ENCODE data around the gene B4GALT5.
"Not testable (repeated sequence)": the region's sequence is repeated elsewhere in the genome, so short reads cannot be mapped to it uniquely, and the experiment has no call there.

Gene B4GALT5

DNA sequence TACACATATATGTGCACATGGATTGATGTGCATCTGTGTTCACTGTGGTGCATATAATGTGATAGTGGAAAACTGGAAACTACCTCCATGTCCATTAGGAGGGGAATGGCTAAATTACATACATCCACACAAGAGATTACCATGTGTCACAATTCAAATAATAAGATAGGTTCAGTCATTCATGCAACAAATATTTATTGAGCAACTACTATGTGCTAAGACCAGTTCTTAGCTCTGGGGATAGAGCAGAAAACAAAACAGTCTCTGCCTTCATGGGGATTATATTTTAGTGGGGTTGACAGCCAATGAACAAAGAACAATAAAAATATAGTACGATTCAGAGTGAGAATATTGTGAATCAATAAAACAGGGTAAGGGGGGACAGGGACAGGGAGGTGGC, 84.1 kb downstream of the B4GALT5 start:
- DNase-seq (ENCODE audit: low read depth in 2 of 2) = no peak

DNA sequence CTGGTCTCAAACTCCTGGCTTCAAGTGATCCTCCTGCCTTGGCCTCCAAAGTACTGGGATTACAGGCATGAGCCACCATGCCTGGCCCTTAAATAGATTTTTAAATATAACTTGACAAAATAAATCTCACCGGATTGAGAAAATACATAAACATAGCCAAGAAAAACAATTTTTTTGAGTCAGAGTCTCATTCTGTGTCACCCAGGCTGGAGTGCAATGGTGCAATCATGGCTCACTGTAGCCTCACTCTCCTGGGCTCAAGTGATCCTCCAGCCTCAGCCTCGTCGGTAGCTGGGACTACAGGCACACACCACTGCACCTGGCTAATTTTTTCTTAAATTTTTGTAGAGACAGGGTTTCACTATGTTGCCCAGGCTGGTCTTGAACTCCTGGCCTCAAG, 85.4 kb downstream of the B4GALT5 start:
- DNase-seq (ENCODE audit: low read depth in 2 of 2) = not testable (repeated sequence)

DNA sequence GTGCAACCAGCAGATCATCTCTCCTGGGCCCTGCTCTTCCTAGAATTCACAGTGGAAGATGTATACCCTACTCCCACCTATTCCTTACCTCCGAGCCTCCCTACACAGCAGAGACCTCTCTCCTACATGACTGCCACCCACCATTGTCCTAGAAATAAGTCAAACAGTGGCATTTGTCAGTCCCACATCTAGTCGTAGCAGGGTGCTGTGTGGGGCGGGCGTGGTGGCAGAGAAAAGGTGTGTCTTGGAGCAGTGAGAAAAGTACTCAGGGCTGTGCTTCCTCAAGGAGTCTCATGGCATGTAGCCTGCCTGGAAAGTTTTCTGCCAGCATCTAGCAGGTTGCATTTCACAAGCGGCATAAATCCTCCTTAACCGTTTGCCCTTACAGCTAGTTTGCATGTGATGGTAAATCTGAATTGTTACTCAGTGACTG, 86.3 kb downstream of the B4GALT5 start:
- DNase-seq (ENCODE audit: low read depth in 2 of 2) = no peak

DNA sequence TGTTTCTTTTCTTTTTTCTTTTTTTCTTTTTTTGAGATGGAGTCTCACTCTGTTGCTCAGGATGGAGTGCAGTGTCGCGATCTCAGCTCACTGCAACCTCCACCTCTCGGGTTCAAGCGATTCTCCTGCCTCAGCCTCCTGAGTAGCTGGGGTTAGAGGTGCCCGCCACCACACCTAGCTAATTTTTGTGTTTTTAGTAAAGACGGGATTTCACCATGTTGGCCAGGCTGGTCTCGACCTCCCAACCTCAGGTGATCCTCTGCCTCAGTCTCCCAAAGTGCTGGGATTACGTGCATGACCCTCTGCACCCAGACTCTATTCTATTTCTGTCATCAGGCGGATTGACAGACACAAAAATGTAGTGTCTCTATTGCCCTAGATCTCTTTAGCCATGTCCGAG, 88.7 kb downstream of the B4GALT5 start:
- not testable (repeated sequence) for DNase-seq (ENCODE audit: low read depth in 2 of 2)

DNA sequence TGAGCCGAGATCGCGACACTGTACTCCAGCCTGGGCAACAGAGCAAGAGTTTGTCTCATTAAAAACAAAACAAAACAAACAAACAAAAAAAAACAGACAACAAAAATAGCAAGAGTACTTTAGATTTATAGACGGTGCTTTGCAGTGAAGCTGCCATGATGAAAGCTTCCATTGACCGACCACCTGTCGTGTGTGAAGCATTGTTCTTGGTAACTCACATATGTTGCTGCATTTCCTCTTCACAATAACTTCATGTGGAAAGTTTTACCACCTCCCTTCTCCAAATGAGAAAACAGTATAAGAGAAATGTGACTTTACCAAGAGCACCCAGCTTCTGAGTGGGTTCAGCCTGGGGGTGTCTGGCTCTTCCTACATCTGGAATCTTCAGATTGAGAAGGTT, 89.4 kb downstream of the B4GALT5 start:
- DNase-seq (ENCODE audit: low read depth in 2 of 2) = no peak

DNA sequence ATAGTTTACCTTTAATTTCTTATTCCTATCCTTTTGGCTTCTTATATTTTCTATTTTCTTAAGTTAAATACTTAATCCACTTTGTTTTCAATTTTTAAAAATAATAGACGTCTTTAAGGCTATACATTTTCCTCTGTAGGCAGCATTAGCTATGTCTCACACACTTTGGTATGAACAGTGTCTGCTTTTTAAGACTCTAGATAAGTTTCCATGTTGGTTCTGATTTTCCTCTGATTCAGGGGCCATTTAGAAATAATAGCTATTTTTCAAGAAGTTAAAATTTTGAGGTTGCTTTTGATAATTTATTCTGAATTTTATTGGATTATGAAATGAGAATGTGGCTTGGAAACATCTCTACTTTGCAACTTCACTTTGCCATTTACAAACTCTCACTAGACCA, 91.4 kb downstream of the B4GALT5 start:
- no peak for DNase-seq (ENCODE audit: low read depth in 2 of 2)

DNA sequence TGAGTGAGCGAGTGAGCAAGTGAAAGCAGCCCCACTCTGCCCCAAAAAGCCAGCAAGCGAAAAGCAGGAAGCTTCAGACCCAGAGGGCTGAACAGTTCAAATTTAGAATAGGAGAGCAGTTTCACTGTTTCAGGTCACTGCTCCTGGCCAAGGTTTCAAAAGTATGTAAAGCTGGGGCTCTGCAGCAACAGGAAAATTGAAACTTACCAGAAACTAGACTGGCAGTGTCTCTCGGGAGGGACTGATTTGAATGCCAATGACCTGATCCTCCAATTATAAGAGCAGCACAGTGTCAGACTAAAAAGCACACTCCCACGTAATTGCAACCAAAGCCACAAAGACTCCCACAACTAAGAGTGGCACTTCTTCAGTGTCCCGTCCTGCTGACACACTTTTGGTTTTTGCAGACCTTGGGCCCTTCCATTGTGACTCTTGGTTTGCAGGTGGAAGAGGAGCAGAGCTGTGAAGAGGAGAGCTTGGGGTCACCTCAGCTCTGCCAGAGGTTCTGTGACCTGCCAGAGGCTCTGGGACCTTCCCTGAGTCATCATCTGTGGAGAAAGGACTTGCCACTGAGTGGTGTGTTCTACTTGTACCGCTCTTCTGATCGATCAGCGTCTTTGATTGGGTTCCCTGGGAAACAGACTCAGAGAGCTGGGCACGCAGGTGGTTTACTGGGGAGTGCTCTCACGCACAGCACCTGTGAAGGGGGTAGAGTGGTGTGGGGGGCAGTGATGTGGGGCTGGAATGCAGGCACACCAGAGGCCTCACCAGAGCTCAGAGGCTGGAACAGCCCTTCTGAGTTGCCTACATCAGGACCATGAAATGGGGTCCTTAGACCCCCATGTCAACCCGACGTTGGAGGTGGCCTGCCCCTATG, 93.1 kb downstream of the B4GALT5 start:
- DNase-seq (ENCODE audit: low read depth in 2 of 2) = no peak

DNA sequence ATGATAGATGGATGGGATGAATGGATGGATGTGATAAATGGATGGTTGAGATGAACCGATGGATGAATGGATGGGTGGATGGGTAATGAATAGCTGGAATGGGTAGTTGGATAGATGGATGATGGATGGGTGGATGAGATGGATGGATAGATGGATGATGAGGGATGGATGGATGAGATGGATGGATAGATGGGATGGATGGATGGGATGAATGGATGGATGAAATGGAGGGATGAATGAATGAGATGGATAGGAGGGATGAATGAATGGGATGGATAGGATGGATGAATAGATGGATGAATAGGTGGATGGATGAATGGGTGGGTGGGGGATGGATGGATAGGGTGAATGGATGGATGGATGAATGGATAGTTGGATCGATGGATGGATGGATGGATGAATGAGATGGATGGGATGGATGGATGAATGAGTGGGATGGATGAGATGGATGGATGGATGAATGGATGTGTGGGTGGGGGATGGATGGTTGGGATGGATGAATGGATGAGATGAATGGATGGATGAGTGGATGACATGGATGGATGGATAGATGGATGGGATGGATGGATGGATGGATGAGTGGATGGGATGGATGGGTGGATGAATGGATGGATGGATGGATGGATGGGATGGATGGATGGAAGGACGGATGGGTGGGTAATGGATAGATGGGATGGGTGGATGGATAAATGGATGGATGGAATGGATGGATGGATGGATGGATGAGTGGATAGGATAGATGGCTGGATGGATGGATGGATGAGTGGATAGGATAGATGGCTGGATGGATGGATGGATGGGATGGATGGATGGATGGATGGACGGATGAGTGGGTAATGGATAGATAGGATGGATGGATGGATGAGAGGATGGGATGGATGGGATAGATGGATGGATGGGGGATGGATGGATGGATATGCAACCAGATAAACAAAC, 94.3 kb downstream of the B4GALT5 start:
- no peak for DNase-seq (ENCODE audit: low read depth in 2 of 2)

DNA sequence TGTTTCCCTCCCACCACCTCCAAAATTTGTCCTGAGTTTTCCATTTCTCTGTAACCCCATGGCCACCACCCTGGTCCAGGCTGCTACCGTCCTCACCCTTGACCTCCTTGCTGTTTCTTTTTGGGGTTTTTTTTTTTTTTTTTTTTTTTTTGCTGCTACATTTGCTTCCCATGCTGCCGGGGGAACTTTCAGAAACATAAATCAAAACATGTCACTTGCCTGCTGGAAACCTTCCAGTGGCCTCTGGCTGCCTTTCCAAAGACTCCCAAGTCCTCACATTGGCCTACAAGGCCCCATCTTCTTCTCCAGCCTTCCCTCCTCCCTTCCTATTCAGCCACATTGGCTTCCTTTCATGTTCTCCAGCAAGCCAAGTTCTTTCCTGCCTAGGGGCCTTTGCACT, 95.4 kb downstream of the B4GALT5 start:
- DNase-seq (ENCODE audit: low read depth in 2 of 2) = no peak

DNA sequence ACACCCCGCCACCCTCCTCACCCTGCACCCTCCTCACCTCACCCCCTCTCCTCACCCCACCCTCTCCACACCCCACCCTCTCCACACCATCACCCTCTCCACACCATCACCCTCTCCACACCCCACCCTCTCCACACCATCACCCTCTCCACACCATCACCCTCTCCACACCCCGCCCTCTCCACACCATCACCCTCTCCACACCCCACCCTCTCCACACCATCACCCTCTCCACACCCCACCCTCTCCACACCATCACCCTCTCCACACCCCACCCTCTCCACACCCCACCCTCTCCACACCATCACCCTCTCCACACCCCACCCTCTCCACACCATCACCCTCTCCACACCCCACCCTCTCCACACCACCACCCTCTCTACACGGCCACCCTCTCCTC, 96.3 kb downstream of the B4GALT5 start:
- DNase-seq (ENCODE audit: low read depth in 2 of 2) = not testable (repeated sequence)

DNA sequence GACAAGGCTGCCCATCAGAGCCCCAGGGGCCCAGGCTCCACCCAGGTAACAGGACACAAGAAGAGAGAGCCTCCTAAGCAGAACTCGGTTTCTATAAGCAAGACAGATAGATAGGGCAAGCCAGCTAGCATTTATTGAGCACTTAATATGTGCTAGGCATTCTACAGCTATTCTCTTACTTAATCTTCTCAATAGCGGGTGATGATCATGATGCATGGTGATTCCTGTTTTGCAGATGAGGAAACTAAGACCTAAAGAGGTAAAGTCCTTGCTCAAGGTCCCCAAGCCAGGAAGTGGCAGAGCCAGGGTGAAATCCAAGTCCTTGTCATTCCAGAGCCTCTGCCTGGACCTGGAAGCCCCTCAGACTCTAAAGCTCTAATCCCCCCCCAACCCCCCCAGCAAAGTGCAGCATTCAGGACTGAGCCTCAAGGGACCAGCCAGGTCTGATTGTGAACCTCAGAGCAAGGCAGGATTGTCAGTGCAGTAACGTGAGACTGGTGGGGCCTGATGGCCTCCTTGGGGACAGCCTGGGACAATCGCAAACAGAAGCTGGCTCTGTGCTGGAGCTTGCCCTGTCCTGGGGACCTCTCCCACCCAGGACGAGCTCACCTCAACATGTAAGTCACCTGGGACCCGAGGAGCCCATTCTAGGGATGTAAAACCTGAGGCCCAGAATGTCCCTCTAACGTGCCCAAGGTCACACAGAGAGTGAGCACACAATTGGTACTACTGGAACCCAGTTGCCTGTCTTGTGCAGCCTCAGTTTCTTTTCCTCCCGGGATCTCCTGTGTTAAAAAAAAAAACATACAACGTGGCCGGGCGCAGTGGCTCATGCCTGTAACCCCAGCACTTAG, 97.3 kb downstream of the B4GALT5 start:
- DNase-seq (ENCODE audit: low read depth in 2 of 2) = no peak

DNA sequence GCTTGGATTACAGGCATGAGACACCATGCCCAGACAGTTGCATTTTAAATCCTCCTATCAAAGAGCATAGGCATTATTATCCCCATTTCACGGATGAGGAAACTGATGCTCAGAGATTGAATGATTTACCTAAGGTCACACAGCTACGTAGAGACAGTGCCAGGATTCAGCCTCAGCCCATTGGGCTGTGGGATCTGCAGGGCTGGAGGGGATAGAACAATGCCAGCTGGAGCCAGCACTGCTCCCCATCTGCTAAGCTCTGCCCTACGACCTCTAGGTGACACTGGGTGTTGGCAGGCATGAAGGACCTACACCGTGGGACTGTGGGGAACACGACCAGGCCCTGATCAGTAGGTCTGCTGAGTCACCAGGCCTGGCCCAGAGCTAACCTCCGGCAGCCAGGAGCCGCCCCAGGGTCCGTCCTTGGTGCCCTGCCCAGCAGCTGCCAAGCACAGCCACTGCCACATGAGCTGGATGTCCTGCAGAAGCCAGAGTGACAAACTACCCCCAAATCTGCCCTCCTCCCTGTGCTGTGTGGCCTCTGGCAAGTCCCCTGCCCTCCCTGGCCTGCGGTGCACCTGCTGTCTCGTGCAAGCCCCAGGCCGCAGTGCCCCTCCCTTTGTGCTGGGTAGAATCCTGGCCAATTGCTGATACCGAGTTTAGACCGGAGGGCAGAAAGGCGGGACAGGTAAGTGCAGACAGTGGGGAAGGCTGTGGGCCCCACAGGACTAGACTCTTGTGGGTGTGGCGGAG, 98.1 kb downstream of the B4GALT5 start:
- no peak for DNase-seq (ENCODE audit: low read depth in 2 of 2)

DNA sequence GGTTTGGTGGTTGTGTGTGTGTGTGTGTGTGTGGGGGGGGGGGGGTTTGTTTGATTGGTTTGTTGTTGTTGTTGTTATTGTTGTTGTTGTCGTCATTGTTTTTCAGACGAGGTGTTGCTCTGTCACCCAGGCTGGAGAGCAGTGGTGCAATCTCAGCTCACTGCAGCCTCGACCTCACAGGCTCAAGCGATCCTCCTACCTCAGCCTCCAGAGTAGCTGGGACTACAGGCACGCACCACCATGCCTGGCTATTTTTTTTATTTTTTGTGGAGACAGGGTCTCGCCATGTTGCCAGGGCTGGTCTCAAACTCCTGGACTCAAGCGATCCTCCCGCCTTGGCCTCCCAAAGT, 98.7 kb downstream of the B4GALT5 start:
- not testable (repeated sequence) for DNase-seq (ENCODE audit: low read depth in 2 of 2)

DNA sequence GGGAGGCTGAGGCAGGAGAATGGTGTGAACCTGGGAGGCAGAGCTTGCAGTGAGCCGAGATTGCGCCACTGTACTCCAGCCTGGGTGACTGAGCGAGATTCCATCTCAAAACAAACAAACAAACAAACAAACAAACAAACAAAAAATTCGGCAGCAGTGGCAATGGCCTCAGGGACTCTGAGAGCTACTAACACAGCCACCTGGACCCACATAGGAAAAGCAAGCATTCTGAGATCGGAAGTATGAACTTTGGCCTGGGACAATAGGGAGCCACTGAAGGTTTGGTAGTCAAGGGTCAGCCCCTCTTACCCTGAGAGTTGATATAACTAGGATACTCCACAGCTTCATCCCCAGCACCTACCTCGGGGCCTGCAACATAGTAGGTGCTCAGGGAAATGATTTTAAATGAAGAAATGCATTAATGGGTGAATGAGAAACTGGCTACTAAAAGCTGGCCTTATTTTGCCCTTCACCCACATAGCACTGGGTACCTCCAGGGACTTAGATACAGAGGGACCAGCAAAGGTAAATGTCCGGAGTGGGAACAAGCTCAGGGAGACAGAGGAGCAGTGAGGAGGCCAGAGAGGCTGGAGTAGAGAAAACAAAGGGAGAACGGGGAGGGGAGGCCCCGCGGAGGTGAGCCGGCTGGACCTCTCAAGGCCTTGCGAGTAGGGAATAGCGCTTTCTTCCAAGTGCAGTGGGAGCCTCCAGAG, 99.2 kb downstream of the B4GALT5 start:
- no peak for DNase-seq (ENCODE audit: low read depth in 2 of 2)

DNA sequence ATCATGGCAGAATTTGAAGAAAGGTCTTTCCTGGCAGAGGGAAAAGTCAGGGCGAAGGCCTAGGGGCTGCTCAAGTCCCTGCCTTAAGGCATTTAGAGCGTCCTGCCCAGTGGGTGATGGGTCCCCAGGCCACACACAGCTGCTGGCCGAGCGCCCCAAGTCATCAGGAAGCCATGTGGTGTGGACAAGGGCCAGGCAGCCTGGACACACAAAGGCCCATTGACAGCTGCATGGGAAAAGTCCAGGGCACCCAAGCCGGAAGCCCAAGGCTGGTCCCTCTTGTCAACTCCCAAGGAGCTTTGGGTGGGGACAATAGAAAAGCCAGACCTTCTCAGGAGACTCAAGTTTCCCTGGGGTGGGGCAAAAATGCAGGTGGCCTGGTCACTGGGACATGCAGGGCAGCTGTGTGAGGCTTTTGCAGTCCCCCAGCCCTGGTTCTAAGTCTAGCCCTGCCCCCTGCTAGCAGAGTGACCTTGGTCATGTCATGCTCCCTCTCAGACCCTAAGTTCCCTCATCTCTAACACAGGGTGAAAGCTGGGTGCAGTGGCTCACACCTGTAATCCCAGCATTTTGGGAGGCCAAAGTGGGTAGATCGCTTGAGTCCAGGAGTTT, 101.4 kb downstream of the B4GALT5 start:
- DNase-seq (ENCODE audit: low read depth in 2 of 2) = no peak

DNA sequence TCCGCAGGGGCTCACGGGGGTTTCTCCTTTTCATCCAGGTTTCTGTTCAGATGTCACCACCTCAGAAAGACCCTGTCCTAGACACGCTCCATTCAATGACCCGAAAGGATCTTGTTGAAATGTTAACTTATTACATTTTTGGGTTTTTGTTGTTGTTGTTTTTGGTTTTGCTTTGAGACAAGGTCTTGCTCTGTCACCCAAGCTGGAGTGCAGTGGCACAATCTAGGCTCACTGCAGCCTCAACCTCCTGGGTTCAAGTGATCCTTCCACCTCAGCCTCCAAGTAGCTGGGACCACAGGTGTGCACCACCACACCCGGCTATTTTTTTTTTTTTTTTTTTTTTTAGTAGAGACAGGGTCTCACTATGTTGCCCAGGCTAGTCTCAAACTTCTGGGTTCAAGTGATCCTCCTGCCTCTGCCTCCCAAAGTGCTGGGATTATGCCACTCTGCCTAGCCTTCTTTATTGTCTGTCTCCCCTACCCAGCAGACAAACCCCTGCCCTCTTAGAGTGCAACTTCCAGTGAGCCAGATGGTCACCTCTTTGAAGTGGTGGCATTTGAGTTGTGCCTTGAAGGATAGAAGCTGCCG, 102.0 kb downstream of the B4GALT5 start:
- DNase-seq (ENCODE audit: low read depth in 2 of 2) = not testable (repeated sequence)

DNA sequence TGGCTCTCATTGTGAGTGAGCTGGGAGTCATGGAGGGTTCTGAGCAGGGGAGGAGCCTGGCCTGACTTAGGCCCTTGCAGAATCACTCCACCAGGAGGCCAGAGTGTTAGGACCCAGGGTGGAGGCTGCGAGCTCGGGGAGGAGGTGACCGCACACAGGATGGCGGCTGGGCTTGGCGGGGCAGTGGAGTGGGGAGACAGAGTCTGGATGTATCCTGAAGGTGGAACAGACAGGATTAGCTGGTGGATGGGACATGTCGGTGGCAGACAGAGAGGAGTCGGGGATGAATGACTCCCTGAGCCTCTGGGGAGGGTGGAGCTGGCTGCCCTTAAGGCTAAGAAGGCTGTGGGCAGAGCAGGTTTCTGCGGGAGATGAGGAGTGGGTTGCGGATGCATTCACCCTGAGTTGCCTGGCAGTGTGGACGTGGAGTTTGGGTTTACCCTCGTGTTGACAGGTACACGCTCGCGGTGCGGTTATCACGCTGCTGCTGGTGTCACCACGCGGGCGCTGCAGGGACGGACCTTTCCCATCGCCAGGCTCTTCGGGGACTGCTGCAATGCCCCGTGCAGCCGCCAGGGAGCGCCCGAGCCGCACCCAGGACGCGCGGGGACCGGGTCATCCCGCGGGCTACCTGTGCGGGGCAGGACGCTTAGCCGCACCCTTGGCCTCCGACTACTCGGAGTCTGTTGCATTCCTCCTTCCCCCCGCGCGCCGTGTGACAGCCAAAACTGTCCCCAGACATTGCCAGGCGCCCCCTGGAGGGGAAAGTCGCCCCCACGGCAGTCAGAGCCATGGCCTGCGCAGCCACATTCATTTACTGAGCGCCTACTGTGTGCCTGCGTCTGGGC, 102.8 kb downstream of the B4GALT5 start:
- DNase-seq (ENCODE audit: low read depth in 2 of 2) = peak; percentile 70 to 72

Data from stimulated activated CD4-positive, alpha-beta T cell treated with anti-CD3 and anti-CD28 coated beads, Interleukin-15, amount 100 ng/mL, for 48 hours (primary cell).